ENCODE data around the gene DNAJC15.

Gene DNAJC15

GRCh38 chr13:43118521-43118920 is 95.1 kb downstream of the DNAJC15 start:
- Histone ChIP-seq H3K9me3 (ENCODE audit: severe bottlenecking) (no peaks in the 10 kb centered on the region), H3K4me1 (ENCODE audit: insufficient read depth, poor library complexity, severe bottlenecking) (no peaks in the 10 kb centered on the region), H3K27ac (ENCODE audit: poor library complexity, severe bottlenecking) (no peak overlapping the region), H3K4me3 (ENCODE audit: severe bottlenecking) (no peak overlapping the region), H3K27me3 (ENCODE audit: insufficient read depth, poor library complexity, severe bottlenecking) (no peaks in the 10 kb centered on the region), H3K36me3 (ENCODE audit: low read depth) (no peaks in the 10 kb centered on the region)
- no peak for TF ChIP-seq CTCF (IDR thresholded peaks at IDR 0.05; ENCODE audit: poor library complexity, severe bottlenecking)
- no peak for DNase-seq (ENCODE audit: low spot score)
- no peak for ATAC-seq (ENCODE audit: low read depth)

- no peaks in the 10 kb centered on the region for H3K4me1 ChIP-seq (ENCODE audit: insufficient read depth, poor library complexity, severe bottlenecking)
- DNase-seq (ENCODE audit: low spot score), result no peak
- H3K27me3 ChIP-seq (ENCODE audit: insufficient read depth, poor library complexity, severe bottlenecking), result no peaks in the 10 kb centered on the region
- H3K27ac ChIP-seq (ENCODE audit: poor library complexity, severe bottlenecking), result no peak overlapping the region
- no peak for TF ChIP-seq CTCF (IDR thresholded peaks at IDR 0.05; ENCODE audit: poor library complexity, severe bottlenecking)
- no peaks in the 10 kb centered on the region for H3K36me3 ChIP-seq (ENCODE audit: low read depth)
- ATAC-seq (ENCODE audit: low read depth), result no peak
- no peaks in the 10 kb centered on the region for H3K9me3 ChIP-seq (ENCODE audit: severe bottlenecking)
- H3K4me3 ChIP-seq (ENCODE audit: severe bottlenecking), result no peak overlapping the region
Observed at GRCh38 chr13:43119206-43119605, 95.8 kb downstream of the DNAJC15 start.

DNA sequence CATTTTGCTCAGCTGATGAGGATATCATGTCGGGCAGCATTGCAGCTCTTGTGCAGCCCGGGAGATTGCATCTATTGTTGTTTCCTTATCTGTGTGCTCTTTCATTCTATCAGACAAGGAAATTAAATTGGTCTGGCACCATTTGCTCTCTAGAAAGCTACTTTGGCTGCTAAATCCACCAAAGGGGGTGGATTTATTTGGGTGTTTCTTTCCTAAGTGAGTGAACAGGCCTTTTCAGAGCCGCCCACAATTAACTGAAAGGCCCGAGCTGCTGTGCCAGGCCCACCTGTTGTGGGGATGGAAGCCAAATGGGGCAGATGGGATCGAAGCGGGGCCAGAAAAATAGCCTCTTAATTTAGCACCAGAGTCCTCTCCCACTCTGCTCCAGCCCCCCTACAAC is 99.4 kb downstream of the DNAJC15 start:
- Histone ChIP-seq H3K27me3 (ENCODE audit: insufficient read depth, poor library complexity, severe bottlenecking) (no peaks in the 10 kb centered on the region), H3K36me3 (ENCODE audit: low read depth) (no peaks in the 10 kb centered on the region), H3K9me3 (ENCODE audit: severe bottlenecking) (no peaks in the 10 kb centered on the region), H3K4me1 (ENCODE audit: insufficient read depth, poor library complexity, severe bottlenecking) (no peaks in the 10 kb centered on the region), H3K27ac (ENCODE audit: poor library complexity, severe bottlenecking) (no peak overlapping the region), H3K4me3 (ENCODE audit: severe bottlenecking) (no peak overlapping the region)
- no peak for TF ChIP-seq CTCF (IDR thresholded peaks at IDR 0.05; ENCODE audit: poor library complexity, severe bottlenecking)
- ATAC-seq (ENCODE audit: low read depth), result no peak
- no peak for DNase-seq (ENCODE audit: low spot score)

DNA sequence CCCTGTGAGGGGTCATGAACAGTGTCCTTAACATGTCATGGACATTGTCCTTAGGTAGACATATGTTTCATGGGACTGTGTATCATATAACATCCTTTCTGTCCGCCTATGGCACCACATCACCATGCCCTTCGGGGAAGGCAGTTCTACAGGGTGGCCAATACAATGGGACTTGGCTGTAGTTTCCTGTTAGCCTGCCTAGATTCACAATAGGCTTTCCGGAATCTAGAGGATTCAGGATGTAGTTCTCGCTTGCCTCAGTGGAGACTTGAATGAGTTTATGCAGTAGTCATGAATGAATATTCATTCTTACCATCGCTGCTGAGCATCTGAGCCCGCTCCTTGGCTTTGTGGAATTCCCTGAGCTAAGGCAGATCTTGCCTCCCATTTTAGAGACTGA is 100.5 kb downstream of the DNAJC15 start:
- ATAC-seq (ENCODE audit: low read depth), result no peak
- H3K9me3 ChIP-seq (ENCODE audit: severe bottlenecking), result no peaks in the 10 kb centered on the region
- no peak overlapping the region for H3K27ac ChIP-seq (ENCODE audit: poor library complexity, severe bottlenecking)
- no peak for TF ChIP-seq CTCF (IDR thresholded peaks at IDR 0.05; ENCODE audit: poor library complexity, severe bottlenecking)
- no peak for DNase-seq (ENCODE audit: low spot score)
- no peaks in the 10 kb centered on the region for H3K36me3 ChIP-seq (ENCODE audit: low read depth)
- no peak overlapping the region for H3K4me3 ChIP-seq (ENCODE audit: severe bottlenecking)
- no peaks in the 10 kb centered on the region for H3K4me1 ChIP-seq (ENCODE audit: insufficient read depth, poor library complexity, severe bottlenecking)
- H3K27me3 ChIP-seq (ENCODE audit: insufficient read depth, poor library complexity, severe bottlenecking), result no peaks in the 10 kb centered on the region

- Histone ChIP-seq H3K4me3 (ENCODE audit: severe bottlenecking) (no peak overlapping the region), H3K36me3 (ENCODE audit: low read depth) (no peaks in the 10 kb centered on the region), H3K4me1 (ENCODE audit: insufficient read depth, poor library complexity, severe bottlenecking) (no peaks in the 10 kb centered on the region), H3K9me3 (ENCODE audit: severe bottlenecking) (no peaks in the 10 kb centered on the region), H3K27me3 (ENCODE audit: insufficient read depth, poor library complexity, severe bottlenecking) (no peaks in the 10 kb centered on the region), H3K27ac (ENCODE audit: poor library complexity, severe bottlenecking) (no peak overlapping the region)
- no peak for TF ChIP-seq CTCF (IDR thresholded peaks at IDR 0.05; ENCODE audit: poor library complexity, severe bottlenecking)
- ATAC-seq (ENCODE audit: low read depth) (no peak), DNase-seq (ENCODE audit: low spot score) (no peak)
Observed at GRCh38 chr13:43124490-43124889, 101.1 kb downstream of the DNAJC15 start.

Data from RWPE2 (cell line).